ENCODE measurements around the gene OR9Q1. TPM values are rescaled to one million over a fixed set of nuclear protein-coding genes. Genes with fewer than 3 reads are reported as not detected.

The OR9Q1 gene, protein sequence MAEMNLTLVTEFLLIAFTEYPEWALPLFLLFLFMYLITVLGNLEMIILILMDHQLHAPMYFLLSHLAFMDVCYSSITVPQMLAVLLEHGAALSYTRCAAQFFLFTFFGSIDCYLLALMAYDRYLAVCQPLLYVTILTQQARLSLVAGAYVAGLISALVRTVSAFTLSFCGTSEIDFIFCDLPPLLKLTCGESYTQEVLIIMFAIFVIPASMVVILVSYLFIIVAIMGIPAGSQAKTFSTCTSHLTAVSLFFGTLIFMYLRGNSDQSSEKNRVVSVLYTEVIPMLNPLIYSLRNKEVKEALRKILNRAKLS
- total RNA-seq (2014; rRNA removed) (not detected in 2 replicates), Bru-seq, nascent RNA (percentile 6 among the genes with signal in this experiment), BruChase-seq, experiment 1, labeled RNA remaining after a 6-hour chase (percentile 3 among the genes with signal in this experiment), BruChase-seq, experiment 2, labeled RNA remaining after a 2-hour chase (percentile 6 among the genes with signal in this experiment)
- long read RNA-seq: 0 reads

DNA sequence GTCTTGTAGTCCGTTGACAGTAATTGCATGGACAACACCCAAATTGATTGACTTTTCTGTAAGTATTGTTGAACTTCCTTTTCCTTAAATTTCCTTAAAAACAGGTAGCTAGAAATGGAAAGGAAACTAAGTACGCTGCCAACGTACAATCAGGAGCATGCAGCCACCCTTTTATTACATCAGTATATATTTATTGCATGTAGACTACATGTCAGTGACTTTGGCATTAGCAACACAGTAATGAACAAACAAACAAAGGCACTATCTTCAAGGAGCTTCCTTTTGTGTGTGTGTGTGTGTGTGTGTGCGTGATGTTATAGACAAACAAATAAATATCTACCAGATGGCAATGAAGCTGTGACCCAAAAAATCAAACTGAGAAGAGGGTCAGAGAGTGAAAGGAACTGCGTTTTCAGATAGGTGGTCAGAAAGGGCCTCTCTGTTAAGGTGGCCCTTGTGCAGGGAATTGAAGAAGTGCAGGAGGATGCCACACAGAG lies at the start of gene OR9Q1:
OR9Q1 (plus strand) TSS at position 447 of the 497 bp plus-strand sequence. CDS start 155,564 bp downstream, outside the sequence.
- no TSS peak for BruUV-seq (replicated peaks)
- no peak for DNase-seq
- H3K9me2 ChIP-seq (replicated peaks; ENCODE audit: low read length): no peaks in the 10 kb centered on the region
- H3K79me2 ChIP-seq (ENCODE audit: low read length): no peaks in the 10 kb centered on the region
- H2AFZ ChIP-seq (ENCODE audit: low read length): no peak within 1 kb of the TSS
- no peaks in the 10 kb centered on the region for H3K36me3 ChIP-seq (ENCODE audit: low read depth, low read length)
- H3K4me1 ChIP-seq (ENCODE audit: insufficient read depth, low read length): no peaks in the 10 kb centered on the region
- TF ChIP-seq EZH2 (IDR thresholded peaks at IDR 0.05; ENCODE audit: low read length, unreplicated experiment) (no peak), EZH2phosphoT487 (IDR thresholded peaks at IDR 0.05; ENCODE audit: borderline replicate concordance, low read length) (no peak)
- TF ChIP-seq, protein P1, sequence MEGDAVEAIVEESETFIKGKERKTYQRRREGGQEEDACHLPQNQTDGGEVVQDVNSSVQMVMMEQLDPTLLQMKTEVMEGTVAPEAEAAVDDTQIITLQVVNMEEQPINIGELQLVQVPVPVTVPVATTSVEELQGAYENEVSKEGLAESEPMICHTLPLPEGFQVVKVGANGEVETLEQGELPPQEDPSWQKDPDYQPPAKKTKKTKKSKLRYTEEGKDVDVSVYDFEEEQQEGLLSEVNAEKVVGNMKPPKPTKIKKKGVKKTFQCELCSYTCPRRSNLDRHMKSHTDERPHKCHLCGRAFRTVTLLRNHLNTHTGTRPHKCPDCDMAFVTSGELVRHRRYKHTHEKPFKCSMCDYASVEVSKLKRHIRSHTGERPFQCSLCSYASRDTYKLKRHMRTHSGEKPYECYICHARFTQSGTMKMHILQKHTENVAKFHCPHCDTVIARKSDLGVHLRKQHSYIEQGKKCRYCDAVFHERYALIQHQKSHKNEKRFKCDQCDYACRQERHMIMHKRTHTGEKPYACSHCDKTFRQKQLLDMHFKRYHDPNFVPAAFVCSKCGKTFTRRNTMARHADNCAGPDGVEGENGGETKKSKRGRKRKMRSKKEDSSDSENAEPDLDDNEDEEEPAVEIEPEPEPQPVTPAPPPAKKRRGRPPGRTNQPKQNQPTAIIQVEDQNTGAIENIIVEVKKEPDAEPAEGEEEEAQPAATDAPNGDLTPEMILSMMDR (conservative IDR thresholded peaks at IDR 0.05; ENCODE audit: low read depth, low read length): no peak
- POLR2A ChIA-PET (ENCODE audit: unreplicated experiment): no interaction called here
- no peak within 1 kb of the TSS for H3K4me2 ChIP-seq (ENCODE audit: low read length)
- no peak within 1 kb of the TSS for H3K27ac ChIP-seq (ENCODE audit: low read length)
- H3F3A ChIP-seq (ENCODE audit: low read length, unreplicated experiment): no peaks in the 10 kb centered on the region
- H3K9ac ChIP-seq (ENCODE audit: low read length): no peak within 1 kb of the TSS
- H4K20me1 ChIP-seq (ENCODE audit: low read length): no peaks in the 10 kb centered on the region
- CTCF ChIA-PET: no interaction called here
- ATAC-seq: no peak
- H3K27me3 ChIP-seq (ENCODE audit: low read length): peaks cover 54% of the 10 kb centered on the region
- no peak within 1 kb of the TSS for H3K4me3 ChIP-seq (ENCODE audit: low read length)
- intact Hi-C loops (cut with micrococcal nuclease): no loop called here
- no peaks in the 10 kb centered on the region for H3K9me3 ChIP-seq (ENCODE audit: low read length)

DNA sequence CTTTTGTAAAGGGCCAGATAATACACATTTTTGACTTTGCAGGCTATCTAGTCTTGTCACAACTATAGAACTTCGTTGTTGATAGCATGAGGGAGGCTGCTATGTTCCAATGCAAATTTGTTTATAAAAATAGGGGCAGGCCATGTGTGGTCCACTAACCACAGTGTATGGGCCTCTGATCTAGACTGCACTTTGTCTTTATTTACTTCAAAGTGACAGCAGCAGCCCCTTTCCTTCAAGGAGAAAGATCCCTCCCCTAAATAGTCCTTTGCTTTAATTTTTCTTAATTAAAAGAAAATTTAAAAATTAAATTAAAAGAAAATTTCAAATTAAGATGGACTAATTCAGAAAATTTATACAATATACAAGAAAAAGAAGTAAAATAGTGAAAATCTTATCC lies 49.5 kb upstream of the OR9Q1 start:
- Histone ChIP-seq H3F3A (ENCODE audit: low read length, unreplicated experiment) (no peaks in the 10 kb centered on the region), H3K4me1 (ENCODE audit: insufficient read depth, low read length) (no peaks in the 10 kb centered on the region), H3K4me2 (ENCODE audit: low read length) (no peak overlapping the region), H3K4me3 (ENCODE audit: low read length) (no peak overlapping the region), H3K36me3 (ENCODE audit: low read depth, low read length) (no peaks in the 10 kb centered on the region), H3K9ac (ENCODE audit: low read length) (no peak overlapping the region), H3K9me2 (replicated peaks; ENCODE audit: low read length) (no peaks in the 10 kb centered on the region), H3K27ac (ENCODE audit: low read length) (no peak overlapping the region), H4K20me1 (ENCODE audit: low read length) (no peaks in the 10 kb centered on the region), H3K27me3 (ENCODE audit: low read length) (peaks cover 55% of the 10 kb centered on the region), H3K79me2 (ENCODE audit: low read length) (no peaks in the 10 kb centered on the region), H3K9me3 (ENCODE audit: low read length) (no peaks in the 10 kb centered on the region), H2AFZ (ENCODE audit: low read length) (no peak overlapping the region)
- ATAC-seq: no peak
- ChIA-PET POLR2A (ENCODE audit: unreplicated experiment) (no interaction called here), CTCF (no interaction called here)
- TF ChIP-seq EZH2 (IDR thresholded peaks at IDR 0.05; ENCODE audit: low read length, unreplicated experiment) (no peak), EZH2phosphoT487 (IDR thresholded peaks at IDR 0.05; ENCODE audit: borderline replicate concordance, low read length) (no peak)
- TF ChIP-seq, protein P1 (conservative IDR thresholded peaks at IDR 0.05; ENCODE audit: low read depth, low read length): no peak
- DNase-seq: no peak
- no TSS peak for BruUV-seq (replicated peaks)
- intact Hi-C loops (cut with micrococcal nuclease): no loop called here
